Caco-2 (cell line): ENCODE measurements around the gene FAM114A1. TPM values are rescaled to one million over a fixed set of nuclear protein-coding genes. Genes with fewer than 3 reads are reported as not detected.

ENCODE experiments used
- BruUV-seq: library from RNA; stranded (reverse); fragments of 400-500 nt; replicated peaks from 2 replicates; lab custom pipeline; 2021; lab: Mats Ljungman, UMichigan
- CTCF ChIA-PET: fragments of 300-600 bp; sonication (Branson Sonifier 250); formaldehyde crosslinking; loops from one replicate; lab custom pipeline; 2022; ENCODE audit warnings: antibody characterized with exemption; lab: Charles Lee
- POLR2A ChIA-PET: fragments of 300-600 bp; sonication (Branson Sonifier 250); formaldehyde crosslinking; loops from one replicate; lab custom pipeline; 2022; ENCODE audit warnings: antibody characterized with exemption; lab: Charles Lee
- DNase-seq, 2 experiments: peaks; one replicate each; pipeline versions ENCODE4 v3.0.0 to v3.0.0-alpha.2; 2020 to 2022
- H3K27me3 ChIP-seq: replicated peaks from 2 replicates; pipeline ENCODE4 v1.6.0; 2011; ENCODE audit warnings: low read length; ENCODE audit not compliant: control insufficient read depth, insufficient read depth
- H3K36me3 ChIP-seq: 2 replicates; pipeline ENCODE4 v1.5.1; 2011; ENCODE audit warnings: low read length; ENCODE audit not compliant: control insufficient read depth, insufficient read depth
- H3K4me1 ChIP-seq: fragments of 250-450 bp; sonication (Bioruptor Pico); 2 replicates; pipeline ENCODE4 v1.5.1; 2020; ENCODE audit warnings: mild to moderate bottlenecking
- H3K4me3 ChIP-seq: 2 replicates; pipeline ENCODE4 v1.5.1; 2011; ENCODE audit warnings: low read depth, mild to moderate bottlenecking, control low read depth, low read length
- H3K9me3 ChIP-seq: fragments of 250-450 bp; sonication (Bioruptor Pico); 2 replicates; pipeline ENCODE4 v1.5.1; 2020; ENCODE audit warnings: mild to moderate bottlenecking, moderate library complexity
- H3K27ac Mint-ChIP-seq: one replicate; pipeline ENCODE4 v1.8.0; 2022; ENCODE audit warnings: mixed read lengths; ENCODE audit not compliant: unreplicated experiment
- H3K27me3 Mint-ChIP-seq: one replicate; pipeline ENCODE4 v1.8.0; 2022; ENCODE audit warnings: mixed read lengths; ENCODE audit not compliant: insufficient read depth, unreplicated experiment
- H3K36me3 Mint-ChIP-seq: one replicate; pipeline ENCODE4 v1.8.0; 2022; ENCODE audit warnings: mild to moderate bottlenecking, mixed read lengths; ENCODE audit not compliant: insufficient read depth, unreplicated experiment
- H3K4me1 Mint-ChIP-seq: one replicate; pipeline ENCODE4 v1.8.0; 2022; ENCODE audit warnings: low read depth, mixed read lengths; ENCODE audit not compliant: unreplicated experiment
- H3K4me3 Mint-ChIP-seq: one replicate; pipeline ENCODE4 v1.8.0; 2022; ENCODE audit warnings: mild to moderate bottlenecking, moderate library complexity, mixed read lengths; ENCODE audit not compliant: unreplicated experiment
- H3K9me3 Mint-ChIP-seq: one replicate; pipeline ENCODE4 v1.8.0; 2022; ENCODE audit warnings: mixed read lengths; ENCODE audit not compliant: unreplicated experiment
- CTCF ChIP-seq, 2 experiments: fragments of 200-600 bp in 1 of 2; IDR thresholded peaks; 1 replicate in 1 of 2; 2 replicates in 1 of 2; pipeline versions ENCODE4 v1.5.1 to v1.8.0; 2011 to 2022; ENCODE audit warnings: antibody characterized with exemption in 1 of 2, control low read depth in 1 of 2, inconsistent platforms in 1 of 2, low read depth in 1 of 2, low read length in 1 of 2, mild to moderate bottlenecking in 1 of 2, moderate library complexity in 1 of 2; ENCODE audit not compliant: insufficient read depth in 1 of 2, severe bottlenecking in 1 of 2, unreplicated experiment in 1 of 2
- intact Hi-C: fragments of 100-400 bp; cut with micrococcal nuclease; formaldehyde crosslinking; loops from one replicate; pipeline ENCODE4 v1.10.0; 2022; ENCODE audit not compliant: unreplicated experiment
- total RNA-seq: library from RNA; stranded (reverse); gene quantifications from 2 replicates; pipeline ENCODE4 v1.2.3, GENCODE V29; 2022

The FAM114A1 gene
- total RNA-seq, 1 experiment from 2014 or later, result 20.8 TPM

DNA sequence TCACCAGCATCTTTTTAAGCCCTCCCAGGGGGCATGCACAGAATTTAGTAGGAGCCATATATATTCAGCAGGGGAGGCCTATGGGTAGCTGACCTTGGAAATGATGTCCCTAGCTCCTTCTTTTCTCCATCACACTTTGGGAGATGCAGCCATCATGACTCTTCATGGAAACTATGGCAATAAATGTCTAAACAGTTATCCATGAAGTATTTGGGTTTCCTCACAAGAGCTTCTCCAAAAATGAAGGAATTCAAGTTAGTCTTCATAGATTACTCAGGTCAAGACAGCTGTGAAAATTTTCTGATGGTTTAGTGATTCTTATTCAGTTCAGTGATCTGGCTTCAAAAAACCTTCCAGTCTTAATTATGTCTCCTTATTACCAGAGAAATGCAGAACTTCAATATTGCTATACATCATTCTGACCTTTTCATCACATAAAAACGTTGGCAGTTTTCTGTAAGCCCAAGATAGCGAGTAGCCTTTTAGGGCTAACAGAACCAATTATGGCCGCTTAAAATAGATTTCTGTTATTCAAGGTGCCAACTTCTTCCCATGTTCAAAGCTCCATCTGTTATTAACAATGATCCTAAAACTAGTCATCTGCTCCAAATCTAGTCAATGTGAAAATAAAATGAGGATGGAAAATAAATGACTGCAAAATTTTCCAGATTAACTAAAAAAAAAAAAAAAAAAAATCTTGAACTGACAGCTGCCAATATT, 112.1 kb downstream of the FAM114A1 start:
- no peak overlapping the region for H3K27ac Mint-ChIP-seq
- no TSS peak for BruUV-seq
- H3K4me3 Mint-ChIP-seq, result no peak overlapping the region
- H3K4me1 ChIP-seq, result no peaks in the 10 kb centered on the region
- intact Hi-C loops, result no loop called here
- no peak overlapping the region for H3K4me3 ChIP-seq
- no peak for TF ChIP-seq CTCF (IDR thresholded peaks at IDR 0.05; ENCODE audit: insufficient read depth in 1 of 2, low read depth in 1 of 2, low read length in 1 of 2, severe bottlenecking in 1 of 2, unreplicated experiment in 1 of 2)
- no peaks in the 10 kb centered on the region for H3K4me1 Mint-ChIP-seq
- no peaks in the 10 kb centered on the region for H3K27me3 ChIP-seq
- H3K9me3 Mint-ChIP-seq, result no peaks in the 10 kb centered on the region
- no peaks in the 10 kb centered on the region for H3K36me3 Mint-ChIP-seq
- H3K27me3 Mint-ChIP-seq, result no peaks in the 10 kb centered on the region
- ChIA-PET CTCF (interaction anchor here (0.7 kb wide), 1 partner anchor 8 kb away, joined by 4 read pairs; no protein-coding TSS in a partner anchor), POLR2A (no interaction called here)
- no peaks in the 10 kb centered on the region for H3K9me3 ChIP-seq
- no peak for DNase-seq
- no peaks in the 10 kb centered on the region for H3K36me3 ChIP-seq

- no peaks in the 10 kb centered on the region for H3K27me3 ChIP-seq
Observed at GRCh38 chr4:38980903-38981676, 113.5 kb downstream of the FAM114A1 start.

More at GRCh38 chr4:38980903-38981676, 113.5 kb downstream of the FAM114A1 start:
- Mint-ChIP-seq H3K36me3 (no peaks in the 10 kb centered on the region), H3K4me3 (no peak overlapping the region), H3K27ac (no peak overlapping the region), H3K9me3 (no peaks in the 10 kb centered on the region), H3K27me3 (no peaks in the 10 kb centered on the region), H3K4me1 (no peaks in the 10 kb centered on the region)
- ChIA-PET POLR2A (no interaction called here), CTCF (no interaction called here)
- Histone ChIP-seq H3K4me3 (no peak overlapping the region), H3K36me3 (no peaks in the 10 kb centered on the region), H3K4me1 (0 out of 2 replicates have a peak, but pooled peaks cover 2% of the 10 kb centered on the region), H3K9me3 (no peaks in the 10 kb centered on the region)
- DNase-seq, result no peak
- no peak for TF ChIP-seq CTCF (IDR thresholded peaks at IDR 0.05; ENCODE audit: insufficient read depth in 1 of 2, low read depth in 1 of 2, low read length in 1 of 2, severe bottlenecking in 1 of 2, unreplicated experiment in 1 of 2)
- BruUV-seq, result no TSS peak
- intact Hi-C loops, result no loop called here
